K562 (cell line): ENCODE results near the gene CLIP2. TPM values are rescaled to one million over a fixed set of nuclear protein-coding genes. Genes with fewer than 3 reads are reported as not detected.

ENCODE experiments used
- ATAC-seq: fragments of 200-7000 bp; cut with Tn5 transposase; 3 replicates; pipeline ENCODE4 v1.9.1; 2020; ENCODE audit warnings: moderate library complexity
- BruUV-seq: library from RNA; stranded (reverse); fragments of 400-500 nt; replicated peaks from 2 replicates; lab custom pipeline; 2021; lab: Mats Ljungman, UMichigan
- CTCF ChIA-PET: fragments of 300-600 bp; formaldehyde crosslinking; extraction: SDS; loops from one replicate; lab custom pipeline; 2021; ENCODE audit warnings: low intra/inter-chr PET ratio; lab: Yijun Ruan, JAX
- POLR2A ChIA-PET: fragments of 300-600, 350-650 bp; sonication (Branson Sonifier 250); formaldehyde crosslinking; extraction: SDS; loops from one replicate; lab custom pipeline; 2021; ENCODE audit warnings: antibody characterized with exemption, inconsistent platforms; lab: Yijun Ruan, JAX
- DNase-seq, 4 experiments: peaks; one replicate each; pipeline versions ENCODE4 v3.0.0 to v3.0.0-alpha.2; 2011 to 2018; ENCODE audit warnings: low spot score in 3 of 4, mixed read lengths in 3 of 4; ENCODE audit errors: extremely low read depth in 1 of 4
- FAIRE-seq: peaks from 2 replicates; lab custom pipeline; 2011; peaks lifted over from hg19 to GRCh38; lab: Jason Lieb, UNC
- H2AFZ ChIP-seq: 2 replicates; pipeline ENCODE4 v1.6.0; 2011; ENCODE audit warnings: low read depth, low read length, control low read depth, inconsistent platforms
- H3K27ac ChIP-seq: fragments of 200-600 bp; 3 replicates; pipeline ENCODE4 v1.8.0; 2011; ENCODE audit warnings: low read depth, mild to moderate bottlenecking, control low read depth, inconsistent platforms, low read length, moderate library complexity, mixed read lengths; ENCODE audit errors: extremely low read depth
- H3K27me3 ChIP-seq, 2 experiments: fragments of 300-600 bp in 1 of 2; 2 replicates in 1 of 2; 3 replicates in 1 of 2; pipeline versions ENCODE4 v1.6.0 to v1.8.0; 2011; ENCODE audit warnings: inconsistent platforms in 2 of 2, low read length in 2 of 2, mild to moderate bottlenecking in 1 of 2, mixed read lengths in 1 of 2, moderate library complexity in 1 of 2; ENCODE audit not compliant: control insufficient read depth in 2 of 2, insufficient read depth in 2 of 2
- H3K36me3 ChIP-seq: fragments of 300-600 bp; 3 replicates; pipeline ENCODE4 v1.8.0; 2011; ENCODE audit warnings: mild to moderate bottlenecking, low read length, inconsistent platforms; ENCODE audit not compliant: control insufficient read depth, insufficient read depth
- H3K4me1 ChIP-seq, 2 experiments: fragments of 200-600 bp in 1 of 2; replicated peaks in 1 of 2; 2 replicates in 1 of 2; 3 replicates in 1 of 2; pipeline versions ENCODE4 v1.5.1 to v1.8.0; 2011; ENCODE audit warnings: inconsistent platforms in 2 of 2, low read length in 2 of 2, mild to moderate bottlenecking in 1 of 2, mixed read lengths in 1 of 2, moderate library complexity in 1 of 2; ENCODE audit not compliant: control insufficient read depth in 2 of 2, insufficient read depth in 2 of 2
- H3K4me2 ChIP-seq: 2 replicates; pipeline ENCODE4 v1.6.1; 2011; ENCODE audit warnings: low read length, control low read depth, inconsistent platforms, mixed read lengths; ENCODE audit not compliant: insufficient read depth
- H3K4me3 ChIP-seq: fragments of 200-600 bp; sonication (generic), shearing (Covaris generic); 2 replicates; pipeline ENCODE4 v1.5.1; 2016; ENCODE audit warnings: control low read depth, inconsistent platforms
- H3K79me2 ChIP-seq: fragments of 200-600 bp; 3 replicates; pipeline ENCODE4 v1.8.0; 2011; ENCODE audit warnings: low read length, inconsistent platforms; ENCODE audit not compliant: control insufficient read depth, insufficient read depth
- H3K9ac ChIP-seq, 2 experiments: 2 replicates each; pipeline versions ENCODE4 v1.6.0 to v1.6.1; 2011; ENCODE audit warnings: low read depth in 2 of 2, low read length in 2 of 2, control low read depth in 1 of 2, inconsistent platforms in 1 of 2, mild to moderate bottlenecking in 1 of 2, mixed read lengths in 1 of 2; ENCODE audit not compliant: insufficient read depth in 1 of 2
- H3K9me1 ChIP-seq: one replicate; pipeline ENCODE4 v1.6.0; 2011; ENCODE audit warnings: inconsistent platforms, mild to moderate bottlenecking, low read length, moderate library complexity; ENCODE audit not compliant: control insufficient read depth, insufficient read depth
- H3K9me3 ChIP-seq: replicated peaks from 2 replicates; pipeline ENCODE4 v1.5.1; 2011; ENCODE audit warnings: low read depth, low read length, inconsistent platforms; ENCODE audit not compliant: control insufficient read depth, insufficient read depth
- H4K20me1 ChIP-seq: replicated peaks from 2 replicates; pipeline ENCODE4 v1.6.1; 2011; ENCODE audit warnings: low read length, inconsistent platforms, mixed read lengths; ENCODE audit not compliant: control insufficient read depth, insufficient read depth
- HSF4 ChIP-seq: fragments of 250-450 bp; sonication (Bioruptor Pico); IDR thresholded peaks from 2 replicates; pipeline ENCODE4 v2.1.2; 2022; ENCODE audit warnings: mild to moderate bottlenecking, moderate library complexity, borderline replicate concordance
- WGBS: fragments of 100-300 bp; shearing (Covaris generic); methylation state at CpG from one replicate; pipeline ENCODE4 v1.1.6; 2016; ENCODE audit warnings: low coverage, mixed read lengths; ENCODE audit not compliant: insufficient coverage; ENCODE audit errors: missing lambda C conversion rate; 5-methylcytosine and 5-hydroxymethylcytosine counted together
- in situ Hi-C: fragments of 300-500 bp; cut with MboI; formaldehyde crosslinking; loops from 4 replicates; pipeline ENCODE4 v1.15.0; 2018; ENCODE audit warnings: inconsistent platforms, mixed read lengths
- intact Hi-C: fragments of 100-400 bp; cut with micrococcal nuclease; formaldehyde crosslinking; loops from 2 replicates; pipeline ENCODE4 v1.14.2; 2022
- polyA plus RNA-seq, 8 experiments: library from polyadenylated mRNA; depleted of rRNA in 4 of 8; stranded (reverse) in 5 of 8; unstranded in 3 of 8; fragments of >200 nt; fragmentation: Nextera tagmentation in 2 of 8; fragmentation: Illumina TruSeq in 1 of 8; extraction: Ambion mirVana in 2 of 8; extraction: Trizol in 1 of 8; gene quantifications; 2 replicates each; pipeline versions ENCODE4 v1.2.1 to v1.2.3, GENCODE V29; 2011 to 2014; ENCODE audit warnings: inconsistent platforms in 1 of 8, missing spikeins in 1 of 8
- total RNA-seq, 7 experiments: library from RNA; depleted of rRNA in 6 of 7; stranded (reverse); fragments of >200 nt in 6 of 7; fragmentation: Illumina TruSeq in 2 of 7; extraction: Trizol in 2 of 7; gene quantifications; 2 replicates each; pipeline versions ENCODE4 v1.2.1 to v1.2.3, GENCODE V29; 2011 to 2021; ENCODE audit warnings: low replicate concordance in 1 of 7
- TF ChIP-seq, protein P1 (sequence below): fragments of 250-450 bp; sonication (Bioruptor Pico); IDR thresholded peaks from 2 replicates; pipeline ENCODE4 v1.8.0; 2021; ENCODE audit warnings: moderate library complexity, mild to moderate bottlenecking, inconsistent platforms

The CLIP2 gene
- total and polyA plus RNA-seq, 9 of the 15 experiments (the other 6 are each of a cell fraction or from before 2014, with no cell fraction given) = 0.07 to 5.4 (median 2.1) TPM

DNA sequence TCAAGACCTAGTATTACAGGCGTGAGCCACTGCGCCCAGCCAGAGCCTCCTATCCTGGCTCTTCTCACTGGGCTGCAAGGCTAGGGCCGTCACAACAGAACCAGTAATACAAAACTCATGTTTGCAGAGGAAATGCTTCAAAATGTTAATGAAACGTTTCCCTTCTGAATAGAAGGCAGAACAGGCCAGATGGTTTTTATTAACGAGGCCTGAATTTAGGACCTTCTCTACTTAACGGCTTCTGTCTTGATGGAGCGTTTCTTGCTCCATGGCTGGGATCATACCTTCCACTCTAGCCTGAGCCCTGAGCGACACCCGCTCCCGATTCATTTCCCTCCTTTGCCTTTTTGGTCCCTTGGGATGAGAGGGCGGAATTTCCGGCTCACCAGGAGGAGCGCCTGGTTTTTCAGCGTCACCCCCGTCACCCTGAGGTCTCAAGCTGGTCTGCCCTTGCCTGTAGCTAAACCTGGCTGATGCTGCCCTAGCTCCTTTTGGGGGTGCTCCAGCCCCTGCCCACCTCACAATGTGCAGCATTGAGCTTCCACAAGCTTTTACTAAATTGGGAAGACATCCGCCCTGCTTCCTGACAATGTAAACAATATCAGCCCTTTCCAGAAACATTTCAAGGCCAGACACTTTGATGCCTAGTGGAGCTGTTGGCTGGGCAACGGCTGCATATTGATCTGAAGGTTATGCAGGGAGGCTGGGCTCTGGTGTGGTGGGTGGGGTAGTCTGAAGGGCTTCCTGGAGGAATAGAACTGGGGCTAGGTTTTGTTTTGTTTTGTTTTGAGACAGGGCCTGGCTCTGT, 5.2 kb downstream of the CLIP2 start:
- POLR2A ChIA-PET = interaction anchor here (0.5 to 1.2 kb wide), 3 partner anchors 11 to 116 kb away, joined by 3 read pairs; no protein-coding TSS in a partner anchor
- peaks cover 8 to 33% of the 10 kb centered on the region in 2 experiments; a peak in 4 of 5 replicates for H3K4me1 ChIP-seq
- peak in 1 of 4 experiments; percentile 6 for DNase-seq
- H3K27ac ChIP-seq = no peak overlapping the region
- TF ChIP-seq, protein P1, sequence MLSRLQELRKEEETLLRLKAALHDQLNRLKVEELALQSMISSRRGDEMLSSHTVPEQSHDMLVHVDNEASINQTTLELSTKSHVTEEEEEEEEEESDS (CRISPR knock-in tag) = no peak
- TF ChIP-seq HSF4 = no peak
- TF ChIP-seq, all 486 proteins: peak for 0
- intact Hi-C loops (loop anchor here (5.0 kb wide), 1 partner anchor 98 kb away; no protein-coding TSS in a partner anchor), in situ Hi-C loops (no loop called here)
- Histone ChIP-seq H2AFZ (no peak overlapping the region), H3K27me3 (peaks cover 3 to 30% of the 10 kb centered on the region in 2 experiments; a peak in 3 of 5 replicates), H4K20me1 (no peaks in the 10 kb centered on the region; the same call in 1 of the 2 replicates), H3K36me3 (no peaks in the 10 kb centered on the region), H3K9me1 (no peaks in the 10 kb centered on the region), H3K79me2 (no peaks in the 10 kb centered on the region), H3K4me2 (no peak overlapping the region), H3K9me3 (no peaks in the 10 kb centered on the region), H3K4me3 (no peak overlapping the region), H3K9ac (no peak overlapping the region)
- no peak for FAIRE-seq
- no TSS peak for BruUV-seq
- CTCF ChIA-PET = no interaction called here
- ATAC-seq = no peak
- 44% methylated on average over 17 of the region's 17 CpGs for WGBS
